ENCODE data around the gene RHBDL2.

DNA sequence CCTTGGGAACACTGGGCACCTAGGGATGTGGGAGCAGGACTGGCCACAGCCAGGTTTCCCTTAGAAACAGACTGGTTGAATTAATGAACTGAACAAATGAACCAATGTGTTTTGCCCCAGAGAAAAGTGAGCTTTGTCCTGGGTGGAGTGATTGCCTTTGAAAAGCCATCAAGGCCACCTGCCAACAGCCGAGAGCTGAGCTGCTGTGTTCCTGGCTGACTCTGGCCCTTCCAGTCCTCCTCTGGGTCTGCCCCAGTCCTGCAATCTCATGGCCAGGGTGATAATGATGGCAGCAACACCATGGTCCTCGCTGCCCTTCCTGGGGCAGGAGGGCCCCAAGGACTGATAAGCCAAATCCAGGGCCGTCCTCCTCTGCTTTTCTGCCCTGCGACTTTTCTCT lies 42.1 kb downstream of the RHBDL2 start:
- TF ChIP-seq, protein P1, sequence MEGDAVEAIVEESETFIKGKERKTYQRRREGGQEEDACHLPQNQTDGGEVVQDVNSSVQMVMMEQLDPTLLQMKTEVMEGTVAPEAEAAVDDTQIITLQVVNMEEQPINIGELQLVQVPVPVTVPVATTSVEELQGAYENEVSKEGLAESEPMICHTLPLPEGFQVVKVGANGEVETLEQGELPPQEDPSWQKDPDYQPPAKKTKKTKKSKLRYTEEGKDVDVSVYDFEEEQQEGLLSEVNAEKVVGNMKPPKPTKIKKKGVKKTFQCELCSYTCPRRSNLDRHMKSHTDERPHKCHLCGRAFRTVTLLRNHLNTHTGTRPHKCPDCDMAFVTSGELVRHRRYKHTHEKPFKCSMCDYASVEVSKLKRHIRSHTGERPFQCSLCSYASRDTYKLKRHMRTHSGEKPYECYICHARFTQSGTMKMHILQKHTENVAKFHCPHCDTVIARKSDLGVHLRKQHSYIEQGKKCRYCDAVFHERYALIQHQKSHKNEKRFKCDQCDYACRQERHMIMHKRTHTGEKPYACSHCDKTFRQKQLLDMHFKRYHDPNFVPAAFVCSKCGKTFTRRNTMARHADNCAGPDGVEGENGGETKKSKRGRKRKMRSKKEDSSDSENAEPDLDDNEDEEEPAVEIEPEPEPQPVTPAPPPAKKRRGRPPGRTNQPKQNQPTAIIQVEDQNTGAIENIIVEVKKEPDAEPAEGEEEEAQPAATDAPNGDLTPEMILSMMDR (conservative IDR thresholded peaks at IDR 0.05 in 1 of 2, IDR thresholded peaks at IDR 0.05 in 1 of 2; ENCODE audit: low read depth in 1 of 2, low read length in 2 of 2), result no peak
- TF ChIP-seq EZH2 (IDR thresholded peaks at IDR 0.05; ENCODE audit: low read length, missing control alignments), result no peak
